Stimulated activated naive CD8-positive, alpha-beta T cell treated with anti-CD3 and anti-CD28 coated beads, Interleukin-15, Interleukin-2, amounts not matched to agents 100 U/mL and 50 U/mL, for 24 hours (primary cell): ENCODE data around the gene MED15.
"Not testable (repeated sequence)": the region's sequence is repeated elsewhere in the genome, so short reads cannot be mapped to it uniquely, and the experiment has no call there.

Experiments
- ATAC-seq: fragments of 150-1000 bp; cut with Tn5 transposase; one replicate; pipeline ENCODE4 v1.10.0; 2021
- DNase-seq: peaks from one replicate; pipeline ENCODE4 v3.0.0; 2021

The MED15 gene

DNA sequence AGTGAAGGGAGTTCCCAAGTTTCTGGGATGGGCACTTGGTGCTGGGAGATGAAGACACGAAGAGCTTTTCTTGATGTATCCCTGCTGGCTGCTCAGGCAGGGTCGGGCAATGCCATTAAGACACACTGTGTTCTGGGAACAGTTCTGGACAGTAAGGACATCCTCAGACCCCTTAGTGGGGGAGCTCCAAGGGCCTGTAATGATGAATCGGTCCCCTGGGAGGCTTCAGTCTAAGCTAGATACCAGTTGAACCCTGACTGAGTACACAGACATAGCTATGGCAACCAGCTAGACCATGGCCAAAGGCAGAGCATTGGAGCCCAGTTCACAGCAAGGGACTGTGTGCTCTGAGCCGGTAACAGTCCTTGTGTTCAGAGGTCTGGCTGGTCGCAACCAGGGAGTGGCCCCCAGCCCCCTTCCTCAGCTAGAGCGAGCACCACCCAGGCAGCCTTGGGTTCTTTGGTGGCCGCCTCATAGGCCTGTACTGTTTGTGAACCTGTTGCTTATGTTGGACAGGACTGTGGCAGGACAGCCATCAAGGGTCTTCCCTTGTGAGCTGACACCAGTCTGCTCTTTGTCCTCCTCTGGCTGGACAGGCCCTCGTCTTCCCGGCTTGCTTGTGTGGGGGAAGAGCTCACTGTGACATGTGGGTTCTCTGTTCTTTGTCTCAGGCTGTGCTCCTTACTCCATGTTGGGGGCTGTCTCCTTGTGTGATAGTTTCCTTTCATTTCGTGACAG, 25.0 kb downstream of the MED15 start:
- no peak for DNase-seq
- no peak for ATAC-seq

DNA sequence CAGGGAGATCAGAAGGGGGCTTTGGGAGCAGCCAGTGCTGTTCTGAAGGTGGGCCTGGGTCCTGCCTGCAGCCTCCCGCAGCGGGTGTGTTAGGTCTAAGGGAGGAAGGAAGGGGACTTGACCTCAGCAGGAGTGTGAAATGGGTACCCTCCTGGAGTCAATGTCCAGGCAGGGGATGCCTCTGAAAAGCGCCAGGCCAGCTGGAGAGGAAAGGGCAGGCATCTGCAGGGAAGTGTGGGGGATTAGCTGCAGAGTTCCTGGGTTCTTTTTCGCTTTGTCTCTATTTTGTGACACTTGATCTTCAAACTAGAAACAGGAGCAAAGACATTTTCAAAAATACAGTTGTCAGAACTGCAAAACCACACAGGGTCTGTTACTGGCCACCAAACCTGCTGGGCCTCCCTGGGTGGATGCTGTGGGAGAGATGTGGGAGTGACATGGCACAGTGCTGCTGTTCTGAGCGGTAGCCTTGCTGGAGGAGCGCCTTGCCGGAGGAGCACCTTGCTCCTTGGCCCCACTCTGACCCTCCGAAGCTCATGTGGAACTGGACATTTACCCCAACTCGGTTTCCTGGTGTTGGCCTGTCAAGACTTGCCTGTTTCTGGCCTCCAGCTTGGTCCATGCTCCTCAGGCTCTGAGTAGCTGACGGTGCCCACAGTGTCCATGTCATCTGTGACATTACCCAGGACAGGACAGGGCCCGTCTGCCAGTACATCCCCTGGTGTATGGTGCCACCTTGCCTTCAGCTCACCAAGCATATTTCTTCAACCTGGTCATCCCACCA, 25.9 kb downstream of the MED15 start:
- ATAC-seq: no peak
- DNase-seq: no peak

DNA sequence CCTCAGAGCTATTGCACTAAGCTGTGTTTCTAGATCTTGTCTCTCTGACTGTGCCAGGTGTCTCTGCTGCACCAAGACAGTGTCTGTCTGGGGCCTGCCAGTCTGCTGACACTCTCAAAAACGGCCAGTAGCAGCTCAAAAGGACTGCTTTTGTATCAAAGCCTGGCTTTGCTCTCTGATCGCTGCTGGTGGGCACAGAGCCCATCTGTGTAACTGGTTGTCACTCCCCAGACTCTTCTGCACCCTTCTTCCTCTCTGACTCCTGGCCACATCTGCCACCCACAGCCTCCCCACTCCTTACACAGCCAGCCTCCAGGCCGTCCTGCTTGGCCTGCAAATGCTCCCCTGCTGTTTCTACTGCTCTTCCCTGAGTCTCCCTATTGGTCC, 26.5 kb downstream of the MED15 start:
- DNase-seq (no peak), ATAC-seq (no peak)

DNA sequence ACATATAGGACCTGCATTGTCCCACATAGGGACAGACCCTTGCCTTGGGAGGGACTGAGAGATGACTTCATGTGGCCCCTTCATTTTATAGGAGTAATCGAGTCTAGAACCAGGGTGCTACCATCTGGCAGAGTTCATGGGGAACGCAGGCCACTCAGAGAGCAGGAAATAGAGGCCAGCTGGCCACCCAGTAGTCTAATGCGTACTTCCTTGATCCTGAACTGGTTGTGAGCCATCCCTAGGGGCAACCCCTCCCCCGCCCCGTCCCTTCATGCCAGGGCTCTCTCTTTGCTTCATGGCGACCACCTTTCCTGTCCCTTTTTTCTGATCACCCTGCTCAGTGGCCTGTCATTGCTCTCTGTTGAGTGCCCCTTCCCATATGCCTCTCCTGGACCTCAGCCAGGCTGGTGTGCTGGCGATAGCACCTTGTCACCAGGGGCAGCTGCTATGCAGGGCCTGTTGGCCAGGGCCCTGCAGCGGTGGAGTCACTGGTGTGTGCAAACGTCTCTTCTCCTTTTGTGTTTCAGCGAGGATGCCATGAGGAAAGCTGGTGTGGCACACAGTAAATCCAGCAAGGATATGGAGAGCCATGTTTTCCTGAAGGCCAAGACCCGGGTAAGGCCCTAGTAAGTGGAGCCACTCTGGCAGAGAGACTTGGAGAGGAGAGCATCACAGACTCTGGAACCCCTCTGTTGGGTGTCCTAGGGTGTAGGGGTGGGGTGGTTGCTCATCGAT, 29.3 kb downstream of the MED15 start:
- ATAC-seq (no peak), DNase-seq (no peak)

DNA sequence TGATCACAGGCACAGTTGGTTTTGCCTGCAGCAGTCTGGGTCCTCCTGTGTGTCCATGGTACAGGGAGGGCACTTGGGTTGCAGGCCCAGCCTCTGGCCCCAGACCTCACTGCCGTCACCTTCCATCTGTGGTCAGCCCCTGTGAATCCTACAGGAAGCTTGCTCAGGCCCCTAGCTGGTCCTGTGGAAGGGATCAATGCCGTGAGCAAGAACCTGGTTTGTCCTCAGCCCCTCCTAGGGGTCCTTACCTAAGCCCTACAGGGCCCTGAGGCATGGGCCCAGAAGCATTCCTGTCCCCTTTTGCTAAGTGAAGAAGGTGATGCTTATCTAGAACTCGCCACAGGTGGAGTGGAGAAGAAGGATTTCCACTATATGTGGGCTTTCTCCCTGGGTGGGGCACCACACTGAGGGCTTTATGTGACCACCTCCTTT, 29.9 kb downstream of the MED15 start:
- DNase-seq: no peak
- ATAC-seq: no peak

DNA sequence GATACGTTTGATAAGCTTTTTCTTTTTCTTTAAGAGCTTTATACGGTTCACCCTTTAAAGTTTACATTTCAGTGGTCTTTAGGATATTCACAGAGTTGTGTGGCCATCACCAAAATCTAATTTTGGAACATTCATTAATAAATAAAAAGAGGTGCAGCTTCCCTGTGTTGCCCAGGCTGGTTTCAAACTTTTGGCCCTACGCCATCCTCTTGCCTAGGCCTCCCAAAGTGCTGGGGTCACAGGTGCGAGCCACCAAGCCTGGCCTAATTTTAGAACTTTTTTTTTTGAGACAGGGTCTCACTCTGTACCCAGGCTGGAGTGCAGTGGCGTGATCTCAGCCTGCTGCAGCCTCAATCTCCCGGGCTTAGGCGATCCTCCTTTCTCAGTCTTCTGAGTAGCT, 30.6 kb downstream of the MED15 start:
- no peak for ATAC-seq
- no peak for DNase-seq

DNA sequence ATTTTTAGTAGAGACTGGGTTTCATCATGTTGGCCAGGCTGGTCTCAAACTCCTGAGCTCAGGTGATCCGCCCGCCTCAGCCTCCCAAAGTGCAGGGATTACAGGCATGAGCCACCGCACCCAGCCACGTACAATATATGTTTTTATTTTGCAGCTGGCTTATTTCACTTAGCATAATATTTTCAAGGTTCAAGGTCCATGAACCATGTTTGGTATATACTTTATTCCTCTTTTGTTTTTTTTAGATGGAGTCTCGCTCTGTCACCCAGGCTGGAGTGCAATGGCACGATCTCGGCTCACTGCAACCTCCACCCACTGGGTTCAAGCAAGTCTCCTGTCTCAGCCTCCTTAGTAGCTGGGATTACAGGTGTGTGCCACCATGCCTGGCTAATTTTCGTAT, 31.5 kb downstream of the MED15 start:
- not testable (repeated sequence) for DNase-seq

DNA sequence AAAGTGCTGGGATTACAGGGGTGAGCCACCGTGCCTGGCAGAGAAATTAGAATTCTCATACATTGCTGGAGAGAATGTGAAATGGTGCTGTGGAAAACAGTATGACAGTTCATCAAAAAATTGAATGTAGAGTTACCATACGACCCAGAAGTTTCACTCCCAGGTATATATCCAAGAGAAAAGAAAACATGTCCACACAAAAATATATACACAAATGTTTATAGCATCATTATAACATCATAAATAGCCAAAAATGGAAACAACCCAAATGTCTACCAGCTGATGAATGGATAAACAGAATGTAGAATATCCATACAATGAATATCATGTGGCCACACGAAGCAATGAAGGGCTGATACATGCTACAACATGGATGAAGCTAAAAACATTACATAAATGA, 34.6 kb downstream of the MED15 start:
- no peak for ATAC-seq
- no peak for DNase-seq

More for the DNA sequence above, 31.5 kb downstream of the MED15 start:
- not testable (repeated sequence) for ATAC-seq

DNA sequence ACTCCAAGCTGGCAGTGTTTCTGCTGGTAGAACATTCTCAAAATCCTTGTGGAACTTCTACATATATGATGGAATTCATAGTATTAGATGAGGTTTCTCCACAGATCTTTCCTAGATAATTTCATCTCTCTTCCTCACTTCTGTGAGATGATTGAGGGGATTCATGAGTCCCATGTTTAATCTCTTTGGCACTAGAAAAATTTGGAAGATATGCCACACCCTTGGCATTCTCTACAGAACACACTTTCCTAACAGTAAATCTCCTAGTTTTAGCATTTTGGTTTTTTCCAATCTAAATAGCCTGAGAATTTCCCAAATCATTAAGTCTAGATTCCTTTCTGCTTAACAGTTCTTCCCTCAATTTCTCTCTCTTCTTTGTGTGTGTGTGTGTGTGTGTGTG, 35.3 kb downstream of the MED15 start:
- no peak for ATAC-seq

DNA sequence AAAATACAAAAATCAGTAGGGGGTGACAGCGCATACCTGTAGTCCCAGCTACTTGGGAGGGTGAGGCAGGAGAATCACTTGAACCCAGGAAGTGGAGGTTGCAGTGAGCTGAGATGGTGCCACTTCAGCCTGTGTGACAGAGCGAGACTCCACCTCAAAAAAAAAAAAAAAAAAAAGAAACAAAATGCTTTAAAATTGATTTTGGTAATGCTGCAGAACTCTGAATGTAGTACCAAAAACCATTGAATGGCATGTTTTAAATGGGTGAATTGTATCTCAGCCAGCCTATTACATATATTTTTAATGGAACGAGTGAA, 37.9 kb downstream of the MED15 start:
- ATAC-seq, DNase-seq: not testable (repeated sequence)

More for the DNA sequence above, 35.3 kb downstream of the MED15 start:
- no peak for DNase-seq

DNA sequence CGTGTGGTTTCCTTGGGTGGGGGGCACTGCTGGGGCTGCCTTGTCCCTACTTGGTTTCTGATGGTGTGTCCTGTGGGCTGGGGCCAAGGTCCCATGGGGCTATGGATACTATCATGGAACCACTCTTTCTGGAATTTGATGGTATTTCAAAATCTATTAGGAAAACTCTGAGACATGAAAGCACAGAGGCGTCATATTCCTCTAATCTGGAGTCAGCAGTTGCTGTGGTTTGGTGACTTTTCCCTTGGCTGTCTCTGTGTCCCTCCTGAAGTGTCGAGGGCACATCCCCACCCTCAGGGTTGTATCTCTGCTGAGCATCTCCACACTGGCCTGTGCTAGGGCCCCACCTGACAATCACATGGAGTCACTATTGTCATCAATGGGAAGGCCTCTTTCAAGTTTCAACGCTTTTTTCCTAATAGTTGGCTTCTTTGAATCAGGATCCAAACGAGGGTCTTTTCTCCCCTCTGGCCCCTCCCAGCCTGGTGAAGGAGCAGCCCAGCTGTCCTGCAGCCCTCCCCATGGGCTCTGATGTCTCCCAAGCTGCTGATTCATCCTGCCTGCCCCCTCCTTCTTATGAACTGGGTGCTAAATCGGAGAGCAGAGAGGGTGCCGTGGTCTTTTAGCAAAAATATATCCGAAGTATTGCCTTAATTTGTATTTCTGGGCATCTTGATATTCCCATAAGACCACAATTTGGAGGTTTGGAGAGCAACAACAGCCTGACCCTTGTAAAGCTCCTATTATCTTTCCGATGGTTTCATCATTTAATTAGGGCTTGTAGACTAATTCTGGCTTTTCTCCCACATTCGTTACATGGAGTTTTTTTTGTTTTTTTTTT, 38.5 kb downstream of the MED15 start:
- ATAC-seq: no peak
- no peak for DNase-seq

DNA sequence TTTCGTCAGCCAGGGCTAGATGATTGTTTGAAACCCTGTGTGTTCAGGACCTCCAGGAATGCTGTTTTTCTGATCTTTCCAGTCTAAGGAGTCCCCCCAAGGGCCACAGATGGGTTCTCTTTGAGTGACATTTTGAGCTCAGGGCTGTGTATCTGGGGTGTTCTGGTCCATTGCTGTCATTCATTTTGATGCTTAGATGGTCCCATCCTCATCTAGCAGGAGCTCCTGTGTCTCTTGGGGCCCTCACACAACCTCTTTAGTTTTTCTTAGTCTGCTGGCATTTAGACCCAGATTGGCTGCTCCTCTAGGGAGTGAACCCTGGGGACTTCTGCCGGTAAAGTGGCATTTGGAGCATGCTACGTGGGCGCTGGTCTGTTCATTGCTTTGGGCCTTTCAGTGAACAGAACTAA, 39.1 kb downstream of the MED15 start:
- DNase-seq (no peak), ATAC-seq (no peak)

DNA sequence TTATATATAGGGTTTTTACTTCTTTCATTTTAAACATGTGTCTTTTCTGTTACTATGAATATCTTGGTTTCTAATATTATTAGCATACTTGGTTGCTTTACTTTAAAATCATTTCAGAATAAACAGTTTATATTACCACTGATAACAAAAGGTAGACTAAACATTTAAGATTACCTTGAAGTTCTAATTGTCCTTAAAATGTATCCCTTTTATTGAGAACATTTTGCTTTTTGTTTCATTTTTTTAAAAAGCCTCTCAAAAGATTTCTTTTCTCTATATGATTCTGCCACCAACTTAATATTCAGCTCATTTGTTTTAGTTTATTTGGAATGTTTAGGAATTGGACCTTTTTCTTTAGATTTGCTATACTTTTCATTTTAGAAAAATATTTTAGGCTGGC, 39.6 kb downstream of the MED15 start:
- DNase-seq (no peak), ATAC-seq (no peak)

DNA sequence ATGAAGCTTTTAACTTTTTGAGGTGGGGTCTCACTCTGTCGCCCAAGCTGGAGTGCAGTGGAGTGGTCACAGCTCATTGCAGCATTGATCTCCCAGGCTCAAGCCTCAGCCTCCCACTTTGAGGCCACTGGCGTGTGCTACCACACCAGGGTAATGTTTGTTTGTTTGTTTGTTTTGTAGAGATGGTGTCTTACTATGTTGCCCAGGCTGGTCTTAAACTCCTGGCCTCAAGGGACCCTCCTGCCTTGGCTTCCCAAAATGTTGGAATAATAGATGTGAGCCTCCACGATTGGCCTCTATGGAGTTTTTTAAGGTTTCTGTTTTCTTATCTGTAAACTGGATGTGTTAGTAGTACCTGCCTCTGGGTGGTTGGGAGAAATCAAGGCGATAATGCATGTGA, 41.4 kb downstream of the MED15 start:
- DNase-seq (no peak), ATAC-seq (no peak)

DNA sequence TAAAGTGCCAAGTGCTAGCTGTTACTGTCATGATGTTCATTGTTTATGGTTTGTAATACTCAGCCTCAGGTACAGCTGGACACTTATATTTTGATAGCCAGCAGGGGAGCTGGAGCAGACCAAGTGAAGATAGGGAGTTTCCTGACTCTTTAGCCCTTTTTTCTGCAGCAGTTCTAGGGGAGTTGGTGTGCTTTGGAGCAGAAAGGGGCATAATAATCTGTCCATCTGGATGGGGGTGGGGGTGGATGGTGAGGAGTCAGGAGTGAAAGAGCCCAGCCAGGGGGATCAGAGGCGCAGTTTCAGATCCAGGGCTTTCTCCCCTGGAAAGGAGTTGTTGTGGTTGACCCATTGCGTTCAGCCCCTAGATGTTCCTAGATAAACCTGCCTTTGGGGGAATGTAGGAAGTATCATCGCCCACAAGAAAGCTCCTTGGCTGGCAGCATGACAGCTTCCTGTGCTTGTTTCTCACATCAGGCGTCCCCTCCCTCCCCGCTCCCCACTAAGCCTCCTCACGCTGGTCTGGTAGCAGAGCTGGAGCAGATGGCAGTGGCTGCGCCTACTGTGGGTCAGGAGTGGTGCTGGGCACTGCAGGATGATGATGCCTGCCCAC, 41.9 kb downstream of the MED15 start:
- DNase-seq (peak; percentile 46), ATAC-seq (no peak)

DNA sequence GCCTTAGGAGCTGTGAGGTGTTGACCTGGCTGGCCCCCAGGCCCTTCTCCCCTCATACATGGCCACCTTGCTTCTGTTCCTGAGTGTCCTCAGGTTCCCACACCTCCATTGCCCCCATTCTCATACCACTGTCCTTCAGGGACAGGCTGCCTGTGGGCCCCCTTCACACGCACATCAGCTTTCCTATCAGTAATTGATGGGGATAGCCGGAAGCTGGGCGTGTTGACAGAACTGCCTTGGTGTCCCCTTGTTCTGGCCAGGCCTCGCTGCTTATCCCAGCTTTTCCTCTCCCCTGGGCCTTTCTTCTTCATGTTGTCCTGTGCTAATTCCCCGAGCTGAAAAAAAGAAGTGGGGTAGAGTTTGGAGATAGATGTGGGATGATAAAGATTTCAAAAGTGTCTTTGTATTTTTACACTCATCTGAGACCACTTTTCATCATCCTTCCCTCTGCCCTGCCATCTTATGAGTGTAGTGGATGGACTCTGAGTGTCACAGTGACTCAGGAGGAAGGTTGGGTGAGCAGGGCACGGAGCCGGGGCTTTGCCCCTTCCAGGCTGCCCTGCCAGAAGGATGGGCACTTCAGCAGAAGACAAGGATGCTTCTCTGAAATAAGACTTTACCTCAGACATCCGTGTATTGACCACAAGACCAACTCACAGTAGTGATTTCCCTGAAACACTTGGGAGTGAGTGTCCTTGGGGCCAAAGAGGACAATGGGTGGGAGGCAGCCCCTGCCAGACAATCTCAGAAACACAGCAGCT, 42.8 kb downstream of the MED15 start:
- no peak for DNase-seq
- ATAC-seq: no peak

DNA sequence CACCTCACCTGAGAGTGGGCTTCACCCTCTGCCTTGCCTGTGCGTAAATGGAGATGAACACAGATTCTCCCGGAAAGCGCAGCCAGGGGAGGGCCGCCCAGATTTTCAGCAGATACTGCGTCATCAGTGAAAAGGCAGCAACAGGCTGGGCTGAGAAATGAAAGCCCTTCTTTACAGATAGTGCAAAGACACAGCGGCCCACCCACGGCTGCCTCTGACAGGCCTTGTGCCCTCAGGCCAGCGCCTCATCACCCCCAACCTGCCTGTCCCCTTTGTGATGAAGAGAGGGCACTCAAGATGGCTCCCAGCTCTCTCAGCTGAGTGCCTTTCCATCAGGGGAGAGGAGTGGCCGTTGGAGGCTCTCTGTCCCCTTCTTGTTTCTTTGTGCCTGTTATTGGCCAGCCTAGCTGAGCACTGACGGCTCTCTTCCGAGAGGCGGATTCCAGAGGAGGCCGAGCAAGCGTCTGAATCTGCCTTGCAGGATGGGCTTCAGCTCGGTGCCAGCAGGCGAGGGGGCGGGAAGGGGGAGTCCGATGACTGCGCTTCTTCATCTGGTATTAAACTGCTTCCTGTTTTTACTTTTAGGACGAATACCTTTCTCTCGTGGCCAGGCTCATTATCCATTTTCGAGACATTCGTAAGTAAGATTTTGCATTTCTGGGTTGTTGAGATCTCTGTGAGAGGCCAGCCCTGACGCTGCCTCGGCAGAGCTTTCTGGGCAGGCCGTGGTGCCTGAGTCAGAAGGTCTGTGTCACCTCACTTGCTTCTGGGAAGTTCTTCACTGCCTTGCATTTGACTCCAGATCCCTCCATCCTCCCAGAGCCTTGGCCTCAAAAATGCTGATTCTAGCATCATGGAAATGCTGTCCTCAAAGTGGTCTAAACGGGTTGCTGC, 43.7 kb downstream of the MED15 start:
- ATAC-seq (peak; percentile 80), DNase-seq (peak; percentile 69)

DNA sequence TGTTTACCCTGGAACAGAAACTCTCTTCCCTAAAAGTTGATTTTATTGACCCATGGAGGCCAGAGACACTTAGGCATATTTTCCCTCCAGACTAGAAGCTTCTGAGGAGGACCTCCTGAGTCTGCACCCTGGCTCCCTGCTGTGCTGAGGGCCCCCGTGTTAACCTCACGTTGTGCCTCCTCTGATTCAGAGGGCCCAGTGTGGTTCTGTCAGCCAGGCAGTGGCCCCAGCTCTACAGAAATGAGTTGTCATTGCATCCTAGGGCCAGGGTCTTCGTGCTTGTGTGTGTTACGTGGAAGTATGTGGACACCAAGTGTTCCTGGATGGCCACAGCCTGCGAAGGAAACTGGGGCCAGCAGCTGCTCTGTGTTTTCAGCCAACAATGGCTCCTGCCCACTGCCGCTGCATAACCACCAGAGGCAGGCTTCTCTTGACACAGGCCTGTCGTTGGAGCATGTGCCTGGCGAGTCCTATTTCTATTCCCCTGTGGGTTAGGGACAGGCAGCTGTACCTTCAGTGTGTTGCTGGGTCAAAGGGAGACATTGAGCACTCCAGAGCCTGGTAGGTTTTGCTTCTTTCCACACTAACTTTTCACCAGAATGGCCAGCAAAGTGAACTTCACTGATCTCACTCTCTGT, 44.5 kb downstream of the MED15 start:
- DNase-seq: peak; percentile 74

More for the DNA sequence above, 44.5 kb downstream of the MED15 start:
- peak; percentile 86 for ATAC-seq
